Parathyroid adenoma (tissue), 2 donors: ENCODE measurements around the gene PLEKHG5.
"Not testable (repeated sequence)": the region's sequence is repeated elsewhere in the genome, so short reads cannot be mapped to it uniquely, and the experiment has no call there.

ENCODE experiments used
- H2AFZ ChIP-seq: fragments of 300-600 bp; sonication (generic); one replicate; pipeline ENCODE4 v1.7.0; 2017; ENCODE audit warnings: antibody characterized with exemption, mild to moderate bottlenecking
- H3K27ac ChIP-seq: fragments of 300-600 bp; sonication (generic); one replicate; pipeline ENCODE4 v1.7.0; 2017
- H3K27me3 ChIP-seq: fragments of 300-600 bp; sonication (generic); one replicate; pipeline ENCODE4 v1.7.0; 2017; ENCODE audit warnings: low read length; ENCODE audit not compliant: control insufficient read depth, insufficient read depth
- H3K36me3 ChIP-seq: fragments of 300-600 bp; sonication (generic); one replicate; pipeline ENCODE4 v1.7.0; 2017; ENCODE audit warnings: low read length; ENCODE audit not compliant: control insufficient read depth, insufficient read depth
- H3K4me1 ChIP-seq: fragments of 300-600 bp; sonication (generic); one replicate; pipeline ENCODE4 v1.7.0; 2017; ENCODE audit warnings: control low read depth
- H3K4me2 ChIP-seq: fragments of 300-600 bp; sonication (generic); one replicate; pipeline ENCODE4 v1.7.0; 2017; ENCODE audit warnings: low read length
- H3K4me3 ChIP-seq: fragments of 300-600 bp; sonication (generic); one replicate; pipeline ENCODE4 v1.7.0; 2017; ENCODE audit warnings: low read depth, low read length
- H3K79me2 ChIP-seq: fragments of 300-600 bp; sonication (generic); one replicate; pipeline ENCODE4 v1.7.0; 2017; ENCODE audit warnings: control low read depth
- H3K9ac ChIP-seq: fragments of 300-600 bp; sonication (generic); one replicate; pipeline ENCODE4 v1.7.0; 2017; ENCODE audit warnings: mild to moderate bottlenecking
- H3K9me3 ChIP-seq: fragments of 300-600 bp; sonication (generic); one replicate; pipeline ENCODE4 v1.7.0; 2017; ENCODE audit warnings: low read length; ENCODE audit not compliant: control insufficient read depth
- CTCF ChIP-seq: fragments of 300-600 bp; sonication (generic); IDR thresholded peaks from one replicate; pipeline ENCODE4 v1.7.0; 2017; ENCODE audit warnings: antibody characterized with exemption, mild to moderate bottlenecking
- donor health status: primary hyperparathyroidism.

The PLEKHG5 gene

DNA sequence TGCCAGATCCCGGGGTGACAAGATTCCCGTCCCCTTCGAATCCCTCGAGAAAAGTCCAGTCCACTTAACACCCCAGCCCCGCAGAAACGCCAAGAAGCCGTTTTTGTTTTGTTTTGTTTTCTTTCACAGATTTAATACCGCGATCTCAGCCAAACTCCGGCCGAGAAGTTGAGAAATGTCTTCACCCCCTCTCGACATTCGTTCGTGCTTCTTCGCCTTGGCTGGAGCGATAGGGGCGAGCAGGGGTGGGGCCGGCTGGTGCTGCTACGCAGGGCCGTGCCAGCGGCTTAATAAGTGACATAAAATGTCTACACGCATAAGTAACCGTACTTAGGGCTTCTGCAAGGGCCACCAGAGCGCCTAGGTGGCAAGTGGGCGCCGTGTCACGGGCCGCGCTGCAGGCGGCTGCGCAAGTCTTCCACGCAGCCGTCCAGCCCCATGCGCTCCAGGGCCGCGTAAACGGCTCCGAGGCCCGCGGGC lies 30.4 kb downstream of the PLEKHG5 start:
- H3K4me1 ChIP-seq: peaks cover 9% of the 10 kb centered on the region
- peaks cover 2% of the 10 kb centered on the region for H3K79me2 ChIP-seq
- H3K27me3 ChIP-seq: no peaks in the 10 kb centered on the region
- no peak overlapping the region for H3K27ac ChIP-seq
- no peak overlapping the region for H2AFZ ChIP-seq
- no peak overlapping the region for H3K4me2 ChIP-seq
- no peak overlapping the region for H3K9ac ChIP-seq
- no peaks in the 10 kb centered on the region for H3K36me3 ChIP-seq
- no peak for TF ChIP-seq CTCF
- H3K4me3 ChIP-seq: no peak overlapping the region
- no peaks in the 10 kb centered on the region for H3K9me3 ChIP-seq

- Histone ChIP-seq H3K79me2 (peaks cover 2% of the 10 kb centered on the region), H3K9me3 (no peaks in the 10 kb centered on the region), H3K4me3 (no peak overlapping the region), H2AFZ (no peak overlapping the region), H3K4me2 (no peak overlapping the region), H3K4me1 (peaks cover 9% of the 10 kb centered on the region), H3K27ac (no peak overlapping the region), H3K9ac (no peak overlapping the region), H3K27me3 (no peaks in the 10 kb centered on the region), H3K36me3 (no peaks in the 10 kb centered on the region)
- no peak for TF ChIP-seq CTCF
Observed at GRCh38 chr1:6460301-6461050, 31.0 kb downstream of the PLEKHG5 start.

DNA sequence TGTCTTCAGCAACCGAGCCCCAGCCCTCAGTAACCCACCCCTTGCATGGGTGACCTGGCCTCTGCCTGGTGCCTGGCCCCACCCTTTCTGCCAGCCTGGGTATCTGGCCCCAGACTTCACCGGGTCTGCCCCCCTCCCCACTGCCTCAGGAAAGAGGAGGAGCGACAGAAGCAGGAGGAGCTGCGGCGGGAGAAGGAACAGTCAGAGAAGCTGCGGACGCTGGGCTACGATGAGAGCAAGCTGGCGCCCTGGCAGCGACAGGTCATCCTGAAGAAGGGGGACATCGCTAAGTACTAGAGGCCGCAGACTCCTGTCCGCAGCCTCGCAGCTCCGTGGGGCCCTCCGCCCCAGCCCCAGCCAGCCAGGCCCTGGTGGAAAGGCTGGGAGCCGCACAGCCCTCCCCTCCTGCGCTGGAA lies 31.6 kb downstream of the PLEKHG5 start:
- Histone ChIP-seq H3K9me3 (no peaks in the 10 kb centered on the region), H3K9ac (no peak overlapping the region), H3K36me3 (no peaks in the 10 kb centered on the region), H3K27me3 (no peaks in the 10 kb centered on the region), H3K4me2 (no peak overlapping the region), H3K4me1 (peaks cover 9% of the 10 kb centered on the region), H3K4me3 (no peak overlapping the region), H2AFZ (no peak overlapping the region), H3K27ac (no peak overlapping the region), H3K79me2 (peaks cover 2% of the 10 kb centered on the region)
- TF ChIP-seq CTCF: no peak

DNA sequence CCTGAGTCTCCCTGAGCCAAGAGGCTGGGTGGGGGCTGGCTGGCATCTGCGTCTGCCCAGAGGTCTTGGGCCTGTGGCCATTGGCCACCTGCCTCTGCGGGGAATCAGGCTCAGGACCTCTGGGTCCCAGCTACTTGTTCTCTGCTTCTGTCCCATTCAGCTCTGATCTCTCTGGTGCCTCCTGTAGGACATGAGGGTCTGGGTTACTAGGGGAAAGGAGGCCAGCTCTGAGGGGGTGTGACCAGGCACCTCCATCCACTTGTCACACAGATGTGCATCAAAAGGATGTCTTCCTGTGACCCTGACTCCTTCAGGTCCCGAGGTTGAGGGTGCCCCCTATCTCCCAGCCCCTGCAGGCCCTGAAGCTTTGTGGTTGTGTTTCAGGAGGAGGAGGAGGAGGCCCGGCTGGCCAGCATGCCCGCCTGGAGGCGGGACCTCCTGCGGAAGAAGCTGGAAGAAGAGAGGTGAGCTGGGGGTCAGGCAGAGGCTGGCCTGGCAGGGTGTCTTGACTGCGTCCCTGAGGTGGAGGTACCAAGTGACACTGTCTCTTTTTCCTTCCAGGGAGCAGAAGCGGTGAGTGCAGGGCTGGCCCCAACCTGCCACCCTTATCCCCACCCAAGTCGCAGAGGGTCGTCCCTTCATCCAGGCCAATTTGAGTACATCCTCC lies 34.5 kb downstream of the PLEKHG5 start:
- Histone ChIP-seq H3K27ac (no peak overlapping the region), H3K4me2 (no peak overlapping the region), H3K79me2 (peaks cover 2% of the 10 kb centered on the region), H3K36me3 (no peaks in the 10 kb centered on the region), H3K9me3 (no peaks in the 10 kb centered on the region), H2AFZ (no peak overlapping the region), H3K4me1 (no peaks in the 10 kb centered on the region), H3K4me3 (no peak overlapping the region), H3K27me3 (no peaks in the 10 kb centered on the region), H3K9ac (no peak overlapping the region)
- no peak for TF ChIP-seq CTCF

DNA sequence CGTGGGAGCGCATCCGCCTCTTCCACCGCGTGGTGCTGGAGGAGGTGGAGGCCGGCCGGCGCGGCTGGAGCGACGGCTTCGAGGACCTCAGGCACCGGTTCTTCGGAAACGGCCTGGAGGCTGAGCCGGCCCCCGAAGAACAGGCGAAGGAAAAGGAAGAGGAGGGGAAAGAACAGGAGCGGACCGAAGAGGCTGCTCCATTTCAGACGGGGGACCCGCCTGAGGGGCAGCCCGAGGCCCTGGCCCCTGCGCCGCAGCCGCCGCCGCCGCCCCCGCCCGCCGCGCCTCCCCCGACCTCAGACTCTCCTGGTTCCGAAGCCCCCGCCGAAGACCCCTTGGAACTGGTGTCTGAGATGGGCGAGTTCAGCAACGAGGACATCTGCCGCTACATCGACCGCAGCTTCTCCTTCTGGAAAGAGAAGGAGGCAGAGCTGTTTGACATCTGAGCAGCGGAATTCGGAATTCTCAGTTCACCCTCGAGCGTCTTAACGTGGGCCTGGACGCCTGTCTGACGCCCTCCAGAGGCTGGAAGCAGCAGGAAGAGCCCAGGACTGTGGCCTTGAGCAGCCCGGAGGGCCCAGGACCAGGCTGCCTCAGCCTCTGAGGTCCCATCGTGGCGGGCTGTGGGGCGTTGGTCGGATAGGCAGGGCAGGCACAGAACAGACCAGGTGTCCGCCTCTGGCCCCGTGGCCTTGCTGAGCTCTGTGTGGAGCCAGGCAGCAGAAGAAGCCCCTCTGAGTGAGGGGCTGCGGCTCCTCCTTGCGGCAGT lies 35.5 kb downstream of the PLEKHG5 start:
- not testable (repeated sequence) for H3K4me3 ChIP-seq, H3K27me3 ChIP-seq, H3K9ac ChIP-seq, H2AFZ ChIP-seq, H3K9me3 ChIP-seq, H3K27ac ChIP-seq, H3K4me1 ChIP-seq, H3K36me3 ChIP-seq, H3K4me2 ChIP-seq, H3K79me2 ChIP-seq
